ENCODE data around the gene ARL3. TPM values are rescaled to one million over a fixed set of nuclear protein-coding genes. Genes with fewer than 3 reads are reported as not detected.

ARL3 gene
- total RNA-seq, 1 donor from 2014 or later = 34.6 TPM

DNA sequence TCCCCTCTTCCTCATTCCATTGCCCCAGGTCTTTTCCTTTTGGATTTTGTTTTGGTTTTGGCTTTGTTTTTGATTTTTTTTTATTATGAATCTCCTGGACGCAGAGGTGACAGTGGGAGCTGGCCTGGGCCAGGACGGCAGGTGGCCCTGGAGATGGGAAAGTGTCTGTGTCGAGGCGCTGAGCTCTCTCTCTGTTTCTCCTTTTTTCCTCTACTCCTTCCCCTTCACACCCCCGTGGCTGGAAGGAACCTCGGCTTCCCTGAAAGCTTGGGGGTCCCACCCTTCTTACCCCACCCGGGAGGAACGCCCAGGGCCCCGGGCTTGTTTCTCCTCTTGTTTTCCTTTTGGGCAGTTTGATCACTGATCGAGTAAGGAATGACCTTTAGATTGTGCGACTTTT lies 56.7 kb downstream of the ARL3 start:
- no peak for DNase-seq (ENCODE audit: low read depth, low spot score)
- TF ChIP-seq, protein P1, sequence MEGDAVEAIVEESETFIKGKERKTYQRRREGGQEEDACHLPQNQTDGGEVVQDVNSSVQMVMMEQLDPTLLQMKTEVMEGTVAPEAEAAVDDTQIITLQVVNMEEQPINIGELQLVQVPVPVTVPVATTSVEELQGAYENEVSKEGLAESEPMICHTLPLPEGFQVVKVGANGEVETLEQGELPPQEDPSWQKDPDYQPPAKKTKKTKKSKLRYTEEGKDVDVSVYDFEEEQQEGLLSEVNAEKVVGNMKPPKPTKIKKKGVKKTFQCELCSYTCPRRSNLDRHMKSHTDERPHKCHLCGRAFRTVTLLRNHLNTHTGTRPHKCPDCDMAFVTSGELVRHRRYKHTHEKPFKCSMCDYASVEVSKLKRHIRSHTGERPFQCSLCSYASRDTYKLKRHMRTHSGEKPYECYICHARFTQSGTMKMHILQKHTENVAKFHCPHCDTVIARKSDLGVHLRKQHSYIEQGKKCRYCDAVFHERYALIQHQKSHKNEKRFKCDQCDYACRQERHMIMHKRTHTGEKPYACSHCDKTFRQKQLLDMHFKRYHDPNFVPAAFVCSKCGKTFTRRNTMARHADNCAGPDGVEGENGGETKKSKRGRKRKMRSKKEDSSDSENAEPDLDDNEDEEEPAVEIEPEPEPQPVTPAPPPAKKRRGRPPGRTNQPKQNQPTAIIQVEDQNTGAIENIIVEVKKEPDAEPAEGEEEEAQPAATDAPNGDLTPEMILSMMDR (conservative IDR thresholded peaks at IDR 0.05) = no peak
- H3K36me3 Mint-ChIP-seq (ENCODE audit: low read depth) = peaks cover 10% of the 10 kb centered on the region
- H3K9me3 Mint-ChIP-seq = no peaks in the 10 kb centered on the region
- peaks cover 31% of the 10 kb centered on the region for H3K4me1 Mint-ChIP-seq
- H3K27me3 Mint-ChIP-seq (ENCODE audit: low read depth) = no peaks in the 10 kb centered on the region
- no peak overlapping the region for H3K4me3 Mint-ChIP-seq
- H3K27ac Mint-ChIP-seq (ENCODE audit: unreplicated experiment) = peak overlapping the region; percentile 43

DNA sequence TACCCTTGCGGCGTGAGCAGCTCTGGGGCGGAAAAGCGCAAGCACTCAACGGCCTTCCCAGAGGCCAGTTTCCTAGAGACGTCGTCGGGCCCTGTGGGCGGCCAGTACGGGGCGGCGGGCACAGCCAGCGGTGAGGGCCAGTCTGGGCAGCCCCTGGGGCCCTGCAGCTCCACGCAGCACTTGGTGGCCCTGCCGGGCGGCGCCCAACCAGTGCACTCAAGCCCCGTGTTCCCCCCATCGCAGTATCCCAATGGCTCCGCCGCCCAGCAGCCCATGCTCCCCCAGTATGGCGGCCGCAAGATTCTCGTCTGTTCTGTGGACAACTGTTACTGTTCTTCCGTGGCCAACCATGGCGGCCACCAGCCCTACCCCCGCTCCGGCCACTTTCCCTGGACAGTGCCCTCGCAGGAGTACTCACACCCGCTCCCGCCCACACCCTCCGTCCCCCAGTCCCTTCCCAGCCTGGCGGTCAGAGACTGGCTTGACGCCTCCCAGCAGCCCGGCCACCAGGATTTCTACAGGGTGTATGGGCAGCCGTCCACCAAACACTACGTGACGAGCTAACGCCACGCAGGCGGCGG lies 57.3 kb downstream of the ARL3 start:
- Mint-ChIP-seq H3K4me3 (no peak overlapping the region), H3K36me3 (ENCODE audit: low read depth) (peaks cover 10% of the 10 kb centered on the region), H3K27ac (ENCODE audit: unreplicated experiment) (no peak overlapping the region), H3K27me3 (ENCODE audit: low read depth) (no peaks in the 10 kb centered on the region), H3K4me1 (peaks cover 36% of the 10 kb centered on the region), H3K9me3 (no peaks in the 10 kb centered on the region)
- TF ChIP-seq, protein P1 (conservative IDR thresholded peaks at IDR 0.05) = no peak
- no peak for DNase-seq (ENCODE audit: low read depth, low spot score)

DNA sequence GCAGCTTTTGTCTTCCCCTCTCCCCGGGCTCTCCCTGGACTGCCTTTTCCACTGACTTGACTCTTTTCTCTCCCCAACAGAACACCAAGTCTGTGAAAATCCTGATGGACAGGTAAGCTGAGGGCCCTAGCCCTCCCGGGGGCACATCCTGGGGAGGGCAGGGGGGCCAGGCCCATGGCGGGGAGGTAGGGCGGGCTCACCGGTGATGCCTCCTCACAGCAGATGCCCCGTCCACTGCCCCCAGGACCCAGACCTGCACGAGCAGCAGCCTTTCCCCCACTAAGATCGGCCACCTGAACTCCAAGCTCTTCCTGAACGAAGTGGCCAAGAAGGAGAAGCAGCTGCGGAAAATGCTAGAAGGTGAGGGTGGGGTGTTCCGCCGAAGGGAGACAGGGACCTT lies 58.2 kb downstream of the ARL3 start:
- no peak overlapping the region for H3K27ac Mint-ChIP-seq (ENCODE audit: unreplicated experiment)
- no peaks in the 10 kb centered on the region for H3K27me3 Mint-ChIP-seq (ENCODE audit: low read depth)
- TF ChIP-seq, protein P1 (conservative IDR thresholded peaks at IDR 0.05) = no peak
- no peak for DNase-seq (ENCODE audit: low read depth, low spot score)
- H3K4me1 Mint-ChIP-seq = peaks cover 29% of the 10 kb centered on the region
- H3K36me3 Mint-ChIP-seq (ENCODE audit: low read depth) = peaks cover 10% of the 10 kb centered on the region
- no peaks in the 10 kb centered on the region for H3K9me3 Mint-ChIP-seq
- no peak overlapping the region for H3K4me3 Mint-ChIP-seq

DNA sequence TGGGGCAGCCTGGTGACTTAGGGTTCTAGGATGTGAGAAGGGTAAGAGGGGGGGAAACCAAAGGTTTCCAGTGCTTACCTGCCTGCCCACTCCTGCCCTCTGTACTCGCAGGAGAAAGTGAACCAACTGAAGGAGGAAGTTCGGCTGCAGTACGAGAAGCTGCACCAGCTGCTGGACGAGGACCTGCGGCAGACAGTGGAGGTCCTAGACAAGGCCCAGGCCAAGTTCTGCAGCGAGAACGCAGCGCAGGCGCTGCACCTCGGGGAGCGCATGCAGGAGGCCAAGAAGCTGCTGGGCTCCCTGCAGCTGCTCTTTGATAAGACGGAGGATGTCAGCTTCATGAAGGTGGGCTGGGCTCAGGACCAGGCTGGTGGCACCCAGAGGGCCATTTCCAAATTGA lies 59.2 kb downstream of the ARL3 start:
- TF ChIP-seq, protein P1 (conservative IDR thresholded peaks at IDR 0.05) = no peak
- Mint-ChIP-seq H3K27ac (ENCODE audit: unreplicated experiment) (no peak overlapping the region), H3K9me3 (no peaks in the 10 kb centered on the region), H3K27me3 (ENCODE audit: low read depth) (no peaks in the 10 kb centered on the region), H3K36me3 (ENCODE audit: low read depth) (peaks cover 10% of the 10 kb centered on the region), H3K4me1 (peaks cover 33% of the 10 kb centered on the region), H3K4me3 (no peak overlapping the region)
- no peak for DNase-seq (ENCODE audit: low read depth, low spot score)

DNA sequence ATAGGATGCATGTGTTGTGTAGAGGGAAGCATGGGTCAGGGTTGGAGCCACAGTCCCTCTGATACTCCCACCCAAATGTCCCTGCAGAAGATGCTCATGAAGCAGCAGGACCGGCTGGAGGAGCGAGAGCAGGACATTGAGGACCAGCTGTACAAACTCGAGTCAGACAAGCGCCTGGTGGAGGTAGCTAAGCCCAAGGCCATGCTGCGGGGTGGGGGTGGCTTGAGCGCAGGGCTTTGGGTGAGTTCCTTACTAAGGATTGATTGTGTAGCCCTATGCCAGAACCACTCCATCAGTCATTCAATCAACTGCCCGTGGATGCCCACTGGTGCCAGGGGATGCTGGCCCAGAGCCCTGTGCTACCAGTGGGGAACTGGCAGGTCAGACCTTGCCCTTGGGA lies 59.6 kb downstream of the ARL3 start:
- H3K36me3 Mint-ChIP-seq (ENCODE audit: low read depth) = peaks cover 10% of the 10 kb centered on the region
- no peak overlapping the region for H3K27ac Mint-ChIP-seq (ENCODE audit: unreplicated experiment)
- no peak for DNase-seq (ENCODE audit: low read depth, low spot score)
- no peak overlapping the region for H3K4me3 Mint-ChIP-seq
- H3K27me3 Mint-ChIP-seq (ENCODE audit: low read depth) = no peaks in the 10 kb centered on the region
- peaks cover 35% of the 10 kb centered on the region for H3K4me1 Mint-ChIP-seq
- TF ChIP-seq, protein P1 (conservative IDR thresholded peaks at IDR 0.05) = no peak
- H3K9me3 Mint-ChIP-seq = no peaks in the 10 kb centered on the region

Measured in neural crest cell (in vitro differentiated cells).